ENCODE data around the gene KRT86. TPM values are rescaled to one million over a fixed set of nuclear protein-coding genes. Genes with fewer than 3 reads are reported as not detected.

Gene KRT86
- total and polyA plus RNA-seq, 2 donors from 2014 or later = 1.3 TPM; not detected in 1

DNA sequence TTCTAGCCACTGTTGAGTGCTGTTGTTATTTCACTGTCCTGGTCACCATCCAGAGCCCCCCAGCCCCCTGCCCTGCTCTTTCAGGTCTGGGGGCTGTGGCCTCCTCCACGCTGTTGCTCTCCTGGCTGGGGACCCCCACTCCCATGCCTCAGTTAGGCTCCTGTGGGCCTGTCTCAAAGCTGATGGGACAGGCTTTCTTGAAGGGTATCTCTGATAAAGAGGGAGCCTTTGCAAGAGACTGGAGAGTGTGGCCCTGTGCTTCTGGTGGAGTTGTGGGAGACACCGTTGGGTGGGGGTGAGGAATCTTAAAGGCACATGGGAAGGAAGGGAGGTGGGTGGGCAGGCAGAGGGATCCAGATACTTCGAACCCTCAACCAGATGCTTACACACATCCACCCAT lies 12.2 kb upstream of the KRT86 start:
- peak in 1 of 5 donors; percentile 57 for DNase-seq
- intact Hi-C loops (cut with DNase I) = no loop called here
- peaks cover 7% of the 10 kb centered on the region for H3K27me3 ChIP-seq (ENCODE audit: control insufficient read depth, insufficient read depth, low read length)
- H3K4me1 ChIP-seq (ENCODE audit: control insufficient read depth in 2 of 3, insufficient read depth in 2 of 3, low read depth in 1 of 3, low read length in 3 of 3) = peaks cover 0 to 4% (median 3%) of the 10 kb centered on the region in 3 donors
- FAIRE-seq = no peak
- TF ChIP-seq, protein P1, sequence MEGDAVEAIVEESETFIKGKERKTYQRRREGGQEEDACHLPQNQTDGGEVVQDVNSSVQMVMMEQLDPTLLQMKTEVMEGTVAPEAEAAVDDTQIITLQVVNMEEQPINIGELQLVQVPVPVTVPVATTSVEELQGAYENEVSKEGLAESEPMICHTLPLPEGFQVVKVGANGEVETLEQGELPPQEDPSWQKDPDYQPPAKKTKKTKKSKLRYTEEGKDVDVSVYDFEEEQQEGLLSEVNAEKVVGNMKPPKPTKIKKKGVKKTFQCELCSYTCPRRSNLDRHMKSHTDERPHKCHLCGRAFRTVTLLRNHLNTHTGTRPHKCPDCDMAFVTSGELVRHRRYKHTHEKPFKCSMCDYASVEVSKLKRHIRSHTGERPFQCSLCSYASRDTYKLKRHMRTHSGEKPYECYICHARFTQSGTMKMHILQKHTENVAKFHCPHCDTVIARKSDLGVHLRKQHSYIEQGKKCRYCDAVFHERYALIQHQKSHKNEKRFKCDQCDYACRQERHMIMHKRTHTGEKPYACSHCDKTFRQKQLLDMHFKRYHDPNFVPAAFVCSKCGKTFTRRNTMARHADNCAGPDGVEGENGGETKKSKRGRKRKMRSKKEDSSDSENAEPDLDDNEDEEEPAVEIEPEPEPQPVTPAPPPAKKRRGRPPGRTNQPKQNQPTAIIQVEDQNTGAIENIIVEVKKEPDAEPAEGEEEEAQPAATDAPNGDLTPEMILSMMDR (IDR thresholded peaks at IDR 0.05; ENCODE audit: borderline replicate concordance, extremely low read depth, insufficient read depth) = no peak
- no peaks in the 10 kb centered on the region for H3K36me3 ChIP-seq (ENCODE audit: control insufficient read depth in 2 of 3, insufficient read depth in 3 of 3, low read length in 3 of 3)
- no peaks in the 10 kb centered on the region for H3K9me3 ChIP-seq (ENCODE audit: control insufficient read depth in 2 of 3, insufficient read depth in 1 of 3, low read length in 3 of 3)
- H3K27ac ChIP-seq (ENCODE audit: low read depth in 2 of 2, low read length in 2 of 2) = no peak overlapping the region
- H3K4me3 ChIP-seq (ENCODE audit: low read length in 3 of 3) = no peak overlapping the region
- H3K9ac ChIP-seq (ENCODE audit: low read length in 3 of 3) = no peak overlapping the region

DNA sequence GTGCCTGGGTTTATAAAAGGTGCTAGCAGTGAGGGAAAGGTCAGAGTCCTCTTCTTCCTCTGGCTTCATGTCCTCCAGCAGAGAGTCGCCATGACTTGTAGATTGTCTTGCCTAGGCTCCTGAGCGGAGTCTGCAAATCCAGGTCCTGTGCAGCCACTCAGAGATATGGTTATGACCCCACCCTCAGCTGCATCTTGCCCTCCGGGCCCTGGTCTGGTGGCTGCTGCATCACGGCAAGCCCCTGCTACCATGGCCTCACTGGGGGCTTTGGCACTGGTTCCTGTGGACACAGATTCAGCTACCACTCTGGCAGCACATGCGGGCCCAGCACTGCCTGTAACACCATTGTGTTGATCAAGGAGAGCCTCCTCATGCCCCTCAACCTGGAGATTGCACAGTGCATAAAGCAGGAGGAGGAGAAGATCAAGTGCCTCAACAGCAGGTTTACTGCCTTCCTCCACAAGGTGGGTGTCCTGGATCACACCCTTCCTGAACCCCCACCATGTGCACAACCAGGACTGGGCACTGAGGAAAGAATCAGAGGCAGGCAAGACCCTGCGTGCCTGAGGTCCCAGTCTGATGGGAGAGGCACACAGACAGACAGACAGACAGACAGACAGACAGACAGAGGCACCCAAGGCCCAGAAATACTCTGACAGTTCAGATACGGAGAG lies 10.5 kb upstream of the KRT86 start:
- Histone ChIP-seq H3K9me3 (ENCODE audit: control insufficient read depth in 2 of 3, insufficient read depth in 1 of 3, low read length in 3 of 3) (no peaks in the 10 kb centered on the region), H3K27ac (ENCODE audit: low read depth in 2 of 2, low read length in 2 of 2) (no peak overlapping the region), H3K36me3 (ENCODE audit: control insufficient read depth in 2 of 3, insufficient read depth in 3 of 3, low read length in 3 of 3) (no peaks in the 10 kb centered on the region), H3K4me1 (ENCODE audit: control insufficient read depth in 2 of 3, insufficient read depth in 2 of 3, low read depth in 1 of 3, low read length in 3 of 3) (peaks cover 0 to 4% (median 3%) of the 10 kb centered on the region in 3 donors), H3K4me3 (ENCODE audit: low read length in 3 of 3) (no peak overlapping the region), H3K9ac (ENCODE audit: low read length in 3 of 3) (no peak overlapping the region), H3K27me3 (ENCODE audit: control insufficient read depth, insufficient read depth, low read length) (no peaks in the 10 kb centered on the region)
- FAIRE-seq = no peak
- TF ChIP-seq, protein P1 (IDR thresholded peaks at IDR 0.05; ENCODE audit: borderline replicate concordance, extremely low read depth, insufficient read depth) = no peak
- intact Hi-C loops (cut with DNase I) = no loop called here
- DNase-seq = peak in 1 of 5 donors; percentile 49

DNA sequence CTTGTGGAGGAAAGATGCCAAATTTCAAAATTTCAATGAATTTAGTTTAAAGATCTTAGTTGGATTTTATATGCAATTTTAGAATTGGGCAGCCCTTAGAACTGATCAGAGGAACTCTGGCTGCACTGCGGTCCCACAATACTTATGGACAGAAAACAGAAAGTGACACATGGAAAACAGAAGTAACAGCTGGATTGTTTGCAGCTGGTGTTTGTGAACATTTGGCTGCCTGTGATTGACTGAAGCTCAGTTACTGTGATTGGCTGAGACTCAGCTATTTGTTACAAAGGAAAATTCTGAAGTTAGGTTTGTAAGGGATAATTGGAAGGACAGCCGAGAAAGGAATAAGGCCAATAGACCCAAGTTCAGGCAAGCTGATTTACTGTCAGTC lies 10.0 kb upstream of the KRT86 start:
- Histone ChIP-seq H3K36me3 (ENCODE audit: control insufficient read depth in 2 of 3, insufficient read depth in 3 of 3, low read length in 3 of 3) (no peaks in the 10 kb centered on the region), H3K9ac (ENCODE audit: low read length in 3 of 3) (no peak overlapping the region), H3K27ac (ENCODE audit: low read depth in 2 of 2, low read length in 2 of 2) (no peak overlapping the region), H3K4me3 (ENCODE audit: low read length in 3 of 3) (no peak overlapping the region), H3K4me1 (ENCODE audit: control insufficient read depth in 2 of 3, insufficient read depth in 2 of 3, low read depth in 1 of 3, low read length in 3 of 3) (peaks cover 0 to 4% (median 3%) of the 10 kb centered on the region in 3 donors), H3K9me3 (ENCODE audit: control insufficient read depth in 2 of 3, insufficient read depth in 1 of 3, low read length in 3 of 3) (no peaks in the 10 kb centered on the region), H3K27me3 (ENCODE audit: control insufficient read depth, insufficient read depth, low read length) (no peaks in the 10 kb centered on the region)
- TF ChIP-seq, protein P1 (IDR thresholded peaks at IDR 0.05; ENCODE audit: borderline replicate concordance, extremely low read depth, insufficient read depth) = no peak
- peak in 2 of 5 donors; percentile 64 to 87 for DNase-seq
- FAIRE-seq = no peak
- intact Hi-C loops (cut with DNase I) = no loop called here

All from kidney (tissue), 14 donors.